Measurements from ENCODE around the gene TRAPPC5.

Gene TRAPPC5

GRCh38 chr19:7646426-7646700, 34.3 kb upstream of the TRAPPC5 start:
- no peak for DNase-seq

GRCh38 chr19:7647156-7647555, 33.5 kb upstream of the TRAPPC5 start:
- DNase-seq, result no peak

- no peak for DNase-seq
These were observed 32.2 kb upstream of the TRAPPC5 start for GRCh38 chr19:7648265-7649014.

- DNase-seq, result no peak
These were observed 30.5 kb upstream of the TRAPPC5 start for GRCh38 chr19:7650148-7650547.

- peak; percentile 89 for DNase-seq
These were observed 28.5 kb upstream of the TRAPPC5 start for GRCh38 chr19:7652061-7652641.

- DNase-seq, result no peak
These were observed 26.2 kb upstream of the TRAPPC5 start for GRCh38 chr19:7654401-7654800.

GRCh38 chr19:7655581-7655980, 25.1 kb upstream of the TRAPPC5 start:
- no peak for DNase-seq

GRCh38 chr19:7657131-7657751, 23.4 kb upstream of the TRAPPC5 start:
- DNase-seq, result no peak

- no peak for DNase-seq
These were observed 22.4 kb upstream of the TRAPPC5 start for GRCh38 chr19:7658219-7658686.

GRCh38 chr19:7661744-7662538, 18.7 kb upstream of the TRAPPC5 start:
- DNase-seq, result no peak

- DNase-seq, result no peak
These were observed 18.0 kb upstream of the TRAPPC5 start for GRCh38 chr19:7662657-7663056.

GRCh38 chr19:7663706-7664105, 16.9 kb upstream of the TRAPPC5 start:
- DNase-seq, result no peak

GRCh38 chr19:7665076-7665475, 15.6 kb upstream of the TRAPPC5 start:
- DNase-seq, result no peak

GRCh38 chr19:7668842-7669241, 11.8 kb upstream of the TRAPPC5 start, which contains the start of gene RETN:
Gene RETN, plus strand, starts transcription at chr19:7669049. Its CDS starts 278 bp downstream, at chr19:7669327.
- no peak for DNase-seq

- no peak for DNase-seq
These were observed 11.0 kb upstream of the TRAPPC5 start for GRCh38 chr19:7669641-7670040.

- DNase-seq, result no peak
These were observed 10.4 kb upstream of the TRAPPC5 start for GRCh38 chr19:7670150-7670783.

GRCh38 chr19:7670790-7671189, 9.8 kb upstream of the TRAPPC5 start:
- no peak for DNase-seq

GRCh38 chr19:7672522-7672921, 8.1 kb upstream of the TRAPPC5 start:
- no peak for DNase-seq

GRCh38 chr19:7674010-7675005, 6.3 kb upstream of the TRAPPC5 start:
- DNase-seq, result peak; percentile 63

- DNase-seq, result no peak
These were observed 4.3 kb upstream of the TRAPPC5 start for GRCh38 chr19:7676376-7676775.

GRCh38 chr19:7676854-7677253, 3.8 kb upstream of the TRAPPC5 start, which contains the start of gene MCEMP1:
Gene MCEMP1, plus strand, starts transcription at chr19:7677090. Its CDS starts 31 bp downstream, at chr19:7677121.
- DNase-seq, result no peak
